Measurements from ENCODE around the gene NRXN3.

NRXN3 gene

DNA sequence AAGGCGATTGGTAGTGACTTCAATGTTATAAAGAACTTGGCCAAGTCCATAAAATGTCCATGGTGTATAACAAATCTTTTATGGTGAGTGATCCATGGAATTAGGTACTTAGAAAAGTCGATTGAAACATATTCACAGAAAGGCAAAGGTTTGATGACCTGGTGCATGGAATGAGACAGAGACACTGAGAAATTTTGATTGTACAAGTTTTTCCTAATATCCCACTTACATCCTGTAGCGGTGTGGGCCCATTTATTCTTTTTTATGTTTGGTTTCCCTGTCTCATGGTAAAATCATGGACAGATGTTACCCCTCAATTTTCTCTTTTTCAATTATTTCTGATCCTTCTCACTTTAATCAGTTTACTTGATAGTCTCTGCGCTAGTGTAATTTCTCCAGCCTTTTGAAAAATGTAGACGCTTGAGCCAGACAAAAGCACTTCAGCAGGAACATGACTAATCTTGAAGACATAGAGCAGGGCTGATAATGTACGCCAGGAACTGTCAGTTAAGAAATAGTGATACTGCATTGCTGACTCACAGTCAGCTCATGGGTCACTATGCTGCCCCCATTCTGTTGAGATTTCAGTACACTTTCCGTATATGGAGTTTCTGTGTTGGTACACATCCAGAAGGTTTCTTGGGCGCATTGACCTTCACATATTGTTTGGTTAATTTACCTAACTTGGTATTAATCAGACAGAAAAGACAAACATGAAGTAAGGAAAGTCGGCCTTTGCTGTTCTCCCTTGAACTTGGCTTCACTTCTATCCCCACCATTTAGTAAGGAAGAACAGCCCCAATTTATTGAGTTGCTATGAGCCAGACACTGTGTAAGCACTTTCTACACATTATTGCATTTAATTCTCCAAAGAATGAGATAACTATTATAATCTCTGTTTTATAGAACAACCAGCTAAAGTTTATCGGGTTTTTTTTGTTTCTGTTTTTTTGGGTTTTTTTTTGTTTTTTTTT lies 1199.5 kb downstream of the NRXN3 start:
- DNase-seq (no peak), ATAC-seq (no peak)

- no peak for ATAC-seq
- no peak for DNase-seq
Measured at GRCh38 chr14:79370969-79371368, 1200.8 kb downstream of the NRXN3 start.

DNA sequence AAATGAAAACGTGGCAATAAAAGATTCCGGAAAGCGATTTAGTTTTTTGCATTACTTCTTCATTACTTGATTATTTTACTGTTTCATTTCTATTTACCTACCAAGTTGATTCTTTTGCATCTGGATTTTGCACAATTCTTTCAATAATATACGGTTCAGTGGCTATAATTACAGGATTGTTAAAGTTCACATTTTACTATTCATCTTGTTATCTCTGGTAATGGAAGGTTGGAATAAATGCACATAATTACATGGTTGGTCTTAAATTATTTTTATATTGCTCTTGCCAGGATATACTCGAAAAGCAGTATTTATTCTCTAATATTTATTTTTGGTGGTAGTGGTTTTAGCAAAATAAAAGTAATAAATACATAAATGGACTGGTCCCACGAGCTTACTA lies 1203.3 kb downstream of the NRXN3 start:
- ATAC-seq (no peak), DNase-seq (no peak)

- DNase-seq (no peak), ATAC-seq (no peak)
Measured at GRCh38 chr14:79375356-79375755, 1205.2 kb downstream of the NRXN3 start.

- DNase-seq: no peak
- no peak for ATAC-seq
Measured at GRCh38 chr14:79376557-79376956, 1206.4 kb downstream of the NRXN3 start.

DNA sequence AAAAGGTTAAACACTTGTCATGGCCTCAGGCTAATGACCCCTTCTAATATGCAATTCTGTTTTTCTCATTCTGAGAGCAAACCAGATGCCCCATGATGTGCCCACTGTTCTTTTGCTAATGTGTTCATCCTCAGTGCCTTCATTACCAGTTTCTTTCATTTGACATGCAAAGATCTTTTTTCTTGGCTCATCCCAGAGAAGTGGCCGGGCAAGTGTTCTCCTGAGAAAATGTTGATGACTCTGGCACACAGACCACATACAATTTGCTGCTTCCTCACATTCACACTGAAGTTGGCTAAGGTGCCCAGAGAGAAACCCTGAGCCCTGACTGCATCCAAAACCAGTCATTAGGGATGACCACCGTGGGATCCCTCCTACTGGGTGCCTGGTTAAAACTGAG lies 1207.8 kb downstream of the NRXN3 start:
- ATAC-seq: no peak
- no peak for DNase-seq

DNA sequence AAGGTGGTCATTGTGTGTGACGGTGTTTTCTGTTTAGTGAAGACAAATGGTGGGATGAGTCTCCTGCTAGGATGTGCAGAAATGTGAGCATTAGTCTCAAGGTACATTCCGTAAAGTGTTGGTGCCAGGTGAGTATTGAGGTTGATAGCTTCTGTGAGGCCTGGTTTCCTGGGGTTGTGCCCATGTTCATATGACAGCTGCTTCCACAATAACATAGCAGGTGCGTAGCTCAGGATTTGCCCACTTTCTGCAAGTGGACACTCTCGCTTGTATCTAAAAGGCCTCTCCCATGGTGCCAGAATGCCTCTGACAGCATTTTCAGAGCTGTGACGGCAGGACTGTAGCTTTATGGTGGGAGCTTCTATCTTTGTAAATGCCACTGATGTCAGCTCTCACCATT lies 1209.1 kb downstream of the NRXN3 start:
- DNase-seq (no peak), ATAC-seq (no peak)

DNA sequence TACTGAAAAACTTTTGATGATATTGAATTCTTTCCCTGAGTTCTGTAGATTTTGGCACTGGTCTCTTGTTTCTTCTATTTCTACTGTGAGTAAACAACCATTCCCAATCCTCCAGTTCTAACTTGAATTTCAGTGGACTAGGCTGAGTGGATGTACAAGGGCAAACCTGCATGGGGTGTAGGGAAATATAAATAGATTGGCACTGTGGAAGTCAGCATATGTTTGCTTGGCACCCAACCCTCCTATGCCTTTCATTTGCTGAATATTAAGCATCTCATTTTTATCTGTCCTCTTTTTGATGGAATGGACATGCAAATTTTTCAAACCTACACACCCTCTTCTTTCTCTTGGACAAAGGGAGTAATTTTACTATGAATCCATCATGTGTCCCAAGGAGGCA lies 1212.9 kb downstream of the NRXN3 start:
- no peak for DNase-seq
- no peak for ATAC-seq

GRCh38 chr14:79383475-79383874 lies 1213.3 kb downstream of the NRXN3 start:
- no peak for DNase-seq

DNA sequence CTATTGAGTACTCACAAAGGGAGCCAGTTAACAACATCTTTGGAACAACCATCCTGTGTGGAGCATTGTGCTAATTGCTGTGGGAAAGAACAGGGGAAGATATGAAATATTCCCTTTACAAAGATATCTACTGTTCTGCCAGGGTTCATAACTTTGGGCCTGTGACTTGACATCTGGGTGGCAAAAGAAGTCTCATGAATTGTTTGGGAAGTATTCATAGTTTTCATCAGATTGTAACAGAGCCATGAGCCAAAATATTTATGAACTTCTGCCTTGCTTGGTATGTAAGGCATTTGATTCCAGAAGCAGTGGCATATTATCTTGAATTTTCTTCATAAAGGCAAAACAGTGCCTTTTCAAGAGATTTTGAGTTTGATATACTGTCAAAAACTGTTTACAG lies 1224.9 kb downstream of the NRXN3 start:
- ATAC-seq: no peak
- no peak for DNase-seq

More at GRCh38 chr14:79383475-79383874, 1213.3 kb downstream of the NRXN3 start:
- ATAC-seq: no peak

DNA sequence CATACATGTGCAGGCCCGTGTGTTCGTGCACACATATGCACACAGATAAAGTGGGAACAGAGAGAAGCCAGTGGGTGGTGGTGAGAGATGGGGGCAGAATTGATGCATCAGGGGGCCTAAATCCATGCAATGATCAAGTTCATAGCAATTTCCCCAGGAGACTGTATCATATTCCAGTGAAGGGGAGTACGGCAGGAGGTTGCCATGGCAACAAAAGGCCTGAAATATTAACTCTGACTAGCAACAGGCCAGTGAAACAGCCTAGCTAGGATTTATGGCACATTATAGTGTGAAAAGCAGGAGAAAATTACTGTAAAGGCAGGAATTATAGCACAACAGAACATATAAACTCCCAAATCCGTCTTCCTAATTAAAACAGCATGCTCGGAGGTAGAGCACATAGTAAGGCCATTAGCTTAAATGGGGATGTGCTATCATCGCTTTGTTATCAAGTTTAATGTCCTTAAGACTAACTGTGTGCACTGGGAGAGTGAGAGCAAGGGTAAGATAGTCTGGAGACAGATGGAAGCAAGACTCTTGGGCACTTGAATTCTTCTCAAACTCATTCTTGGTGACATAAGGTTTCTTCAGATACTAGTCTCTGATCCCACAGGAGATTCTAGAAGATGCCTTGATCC lies 1234.8 kb downstream of the NRXN3 start:
- DNase-seq (no peak), ATAC-seq (no peak)

- ATAC-seq (no peak), DNase-seq (no peak)
Measured at GRCh38 chr14:79405512-79405910, 1235.3 kb downstream of the NRXN3 start.

GRCh38 chr14:79407572-79407971 lies 1237.4 kb downstream of the NRXN3 start:
- no peak for ATAC-seq
- DNase-seq: no peak

GRCh38 chr14:79408696-79409095 lies 1238.5 kb downstream of the NRXN3 start:
- DNase-seq: no peak
- no peak for ATAC-seq

DNA sequence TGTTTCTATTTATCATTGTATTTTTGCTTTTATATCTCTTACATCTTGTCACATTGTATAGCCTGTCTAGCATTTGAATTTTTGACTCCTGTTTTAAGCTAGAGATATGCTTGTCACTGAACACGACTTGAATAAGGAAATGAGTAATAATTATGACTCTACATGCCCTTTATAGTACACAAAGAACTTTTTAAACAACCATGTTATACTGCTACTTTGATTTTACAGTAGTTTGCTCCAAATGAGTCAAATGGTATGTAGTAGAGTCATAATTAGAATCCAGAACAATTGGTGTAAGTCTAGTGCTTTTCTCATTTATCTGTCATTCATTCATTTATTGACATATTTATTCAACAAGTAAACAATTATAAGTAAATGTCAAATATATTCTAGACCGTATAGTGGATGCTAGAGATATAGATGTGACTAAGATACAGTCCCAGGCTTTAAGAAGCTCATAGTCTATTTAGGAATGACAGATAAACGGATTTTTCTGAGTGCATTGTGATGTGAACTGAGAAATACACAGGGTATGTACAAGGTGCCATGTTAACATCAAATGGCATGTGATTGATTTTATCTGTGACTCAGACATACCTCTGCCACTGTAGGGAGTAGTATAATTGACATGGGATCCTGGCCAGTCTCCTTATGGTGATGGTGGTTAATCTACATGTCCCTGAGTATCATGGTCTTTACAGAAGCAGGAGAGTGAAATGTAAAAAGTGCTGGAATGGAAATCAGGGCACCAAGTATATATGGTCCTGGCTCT lies 1241.4 kb downstream of the NRXN3 start:
- no peak for ATAC-seq
- no peak for DNase-seq

DNA sequence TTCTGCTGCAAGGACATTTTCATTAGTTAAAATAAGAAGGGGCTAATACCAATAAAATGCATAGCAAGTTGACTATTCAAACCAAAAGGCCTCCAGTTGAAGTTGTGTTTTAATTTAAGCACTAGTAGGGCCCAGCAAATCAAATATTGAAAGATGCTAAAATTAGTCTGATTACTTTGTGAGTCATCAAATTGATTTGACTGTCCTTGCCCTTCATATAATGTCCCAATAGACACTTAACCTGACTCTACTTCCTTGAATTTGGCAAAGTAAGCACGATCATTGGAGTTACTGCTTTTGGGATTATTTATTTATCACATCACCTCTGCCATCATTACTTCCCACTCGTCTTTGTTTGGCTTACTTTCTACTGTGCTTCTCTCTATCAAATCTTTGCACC lies 1242.6 kb downstream of the NRXN3 start:
- no peak for ATAC-seq
- DNase-seq: no peak

DNA sequence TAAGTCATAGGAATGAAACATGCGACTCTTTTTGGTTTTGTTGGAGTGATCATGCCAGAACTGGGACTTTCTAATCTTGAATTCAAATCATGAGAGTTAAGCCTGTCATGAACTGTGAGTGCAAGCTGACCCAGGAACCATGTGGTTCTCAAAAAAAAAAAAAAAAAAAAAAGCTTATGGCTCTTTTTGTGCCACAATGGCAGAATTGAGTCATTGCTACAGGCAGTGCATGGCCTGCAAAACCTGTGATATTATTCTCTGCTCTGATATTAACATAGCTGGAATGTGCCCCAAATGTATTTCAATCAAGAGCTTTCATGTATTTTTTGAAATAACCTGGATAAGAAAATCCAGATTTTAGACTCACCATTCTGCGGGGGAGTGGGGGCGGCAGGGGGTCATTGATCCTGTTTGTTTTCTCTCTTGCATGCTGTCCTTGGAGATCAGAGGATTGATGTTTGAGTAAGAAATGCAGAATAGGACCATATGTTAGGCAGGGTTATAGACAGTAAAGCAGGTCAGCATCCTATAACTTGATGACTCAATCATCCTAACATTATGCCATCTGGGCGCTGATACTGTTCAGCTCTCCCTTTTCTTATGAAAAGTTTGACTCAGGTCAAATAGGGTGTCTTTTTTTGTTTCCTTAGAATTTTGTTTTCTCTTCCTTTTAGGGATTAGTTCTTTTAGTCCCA lies 1243.7 kb downstream of the NRXN3 start:
- DNase-seq (no peak), ATAC-seq (no peak)

DNA sequence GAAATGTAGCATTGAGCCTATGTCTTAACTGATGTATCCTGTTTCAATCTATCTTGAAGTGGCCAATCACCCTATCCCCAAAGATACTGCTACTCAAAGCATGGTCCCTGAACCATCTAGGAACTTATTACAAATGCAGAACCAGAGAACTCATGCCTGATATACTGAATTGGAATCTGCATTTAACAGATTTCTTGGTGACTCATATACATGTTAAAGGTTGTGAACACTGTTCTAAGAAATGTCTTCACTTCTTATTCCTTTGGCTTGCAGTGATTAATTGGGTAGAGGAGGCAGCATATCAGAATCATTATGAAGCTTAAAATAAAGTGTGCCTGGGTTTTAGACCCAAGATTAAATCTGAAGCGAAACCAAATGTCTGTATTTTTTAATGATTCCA lies 1245.6 kb downstream of the NRXN3 start:
- DNase-seq: no peak

DNA sequence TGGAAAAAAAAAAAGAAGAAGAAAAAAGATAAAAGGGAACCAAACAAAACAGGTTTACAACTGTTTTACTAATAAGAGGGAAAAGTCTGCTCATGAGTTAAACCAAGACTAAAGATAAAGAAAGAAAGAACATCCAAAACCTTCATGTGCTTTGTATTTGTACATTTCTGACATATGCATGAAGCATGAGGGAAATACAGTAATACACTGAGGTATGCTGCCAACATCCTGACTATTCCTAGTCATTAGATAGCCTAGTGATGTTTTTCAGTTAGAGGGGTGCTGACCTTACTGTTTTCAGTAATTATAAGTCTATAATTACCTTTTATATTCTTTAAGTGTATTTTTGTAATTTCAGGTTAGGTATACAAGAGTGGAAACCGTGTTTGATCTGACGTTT lies 1247.8 kb downstream of the NRXN3 start:
- DNase-seq (no peak), ATAC-seq (no peak)

More for the DNA sequence above, 1245.6 kb downstream of the NRXN3 start:
- no peak for ATAC-seq

- no peak for DNase-seq
- no peak for ATAC-seq
Measured at GRCh38 chr14:79418649-79419415, 1248.7 kb downstream of the NRXN3 start.

GRCh38 chr14:79419571-79420327 lies 1249.6 kb downstream of the NRXN3 start:
- DNase-seq: no peak
- no peak for ATAC-seq

Measured in stimulated activated naive CD8-positive, alpha-beta T cell treated with anti-CD3 and anti-CD28 coated beads, Interleukin-15, Interleukin-2, amounts not matched to agents 100 U/mL and 50 U/mL, for 24 hours (primary cell).